Osteoblast (primary cell): ENCODE results near the gene P2RX6. TPM values are rescaled to one million over a fixed set of nuclear protein-coding genes. Genes with fewer than 3 reads are reported as not detected.

Experiments used
- DNase-seq: peaks from one replicate; pipeline ENCODE4 v3.0.0; 2011; ENCODE audit warnings: low spot score, mixed read lengths; ENCODE audit not compliant: insufficient read length; ENCODE audit errors: missing footprints
- H2AFZ ChIP-seq: 2 replicates; pipeline ENCODE4 v1.6.0; 2011; ENCODE audit warnings: mild to moderate bottlenecking, low read length
- H3K27ac ChIP-seq: 2 replicates; pipeline ENCODE4 v1.5.1; 2011; ENCODE audit warnings: mild to moderate bottlenecking, low read depth, low read length, moderate library complexity
- H3K27me3 ChIP-seq: 2 replicates; pipeline ENCODE4 v1.6.0; 2012; ENCODE audit warnings: mild to moderate bottlenecking, control low read depth, inconsistent platforms, low read length, moderate library complexity; ENCODE audit not compliant: insufficient read depth
- H3K36me3 ChIP-seq: 2 replicates; pipeline ENCODE4 v1.5.1; 2011; ENCODE audit warnings: mild to moderate bottlenecking, low read length, control low read depth, moderate library complexity; ENCODE audit not compliant: insufficient read depth
- H3K4me1 ChIP-seq: 2 replicates; pipeline ENCODE4 v1.5.1; 2011; ENCODE audit warnings: mild to moderate bottlenecking, low read length, control low read depth, moderate library complexity; ENCODE audit not compliant: insufficient read depth
- H3K4me2 ChIP-seq: 2 replicates; pipeline ENCODE4 v1.6.0; 2011; ENCODE audit warnings: mild to moderate bottlenecking, low read length; ENCODE audit not compliant: insufficient read depth
- H3K4me3 ChIP-seq: fragments of 200-600 bp; sonication (generic); 3 replicates; pipeline ENCODE4 v1.5.1; 2012; ENCODE audit warnings: mild to moderate bottlenecking, low read length, inconsistent platforms; ENCODE audit not compliant: insufficient read depth
- H3K79me2 ChIP-seq: 2 replicates; pipeline ENCODE4 v1.6.0; 2012; ENCODE audit warnings: mild to moderate bottlenecking, low read length, control low read depth, inconsistent platforms; ENCODE audit not compliant: insufficient read depth
- H3K9me3 ChIP-seq: 2 replicates; pipeline ENCODE4 v1.5.1; 2011; ENCODE audit warnings: low read depth, low read length, control low read depth
- H4K20me1 ChIP-seq: 2 replicates; pipeline ENCODE4 v1.6.0; 2012; ENCODE audit warnings: mild to moderate bottlenecking, low read length, control low read depth; ENCODE audit not compliant: insufficient read depth
- CTCF ChIP-seq: IDR thresholded peaks from 2 replicates; pipeline ENCODE4 v1.5.1; 2011; ENCODE audit warnings: mild to moderate bottlenecking, low read depth, low read length, moderate library complexity; ENCODE audit errors: extremely low read depth
- small RNA-seq: library from RNA; depleted of rRNA; stranded (forward); fragments of <200 nt; gene quantifications from one replicate; pipeline ENCODE3, GENCODE V24; 2012
- total RNA-seq: library from RNA; depleted of rRNA; stranded (reverse); fragments of >200 nt; gene quantifications from 2 replicates; pipeline ENCODE4 v1.2.3, GENCODE V29; 2012

Gene P2RX6
- total RNA-seq, 1 donor = 5.1 TPM

- Histone ChIP-seq H3K27me3 (no peaks in the 10 kb centered on the region), H4K20me1 (no peaks in the 10 kb centered on the region), H3K4me2 (no peak overlapping the region), H2AFZ (no peak overlapping the region), H3K4me1 (peaks cover 13% of the 10 kb centered on the region), H3K9me3 (no peaks in the 10 kb centered on the region), H3K36me3 (no peaks in the 10 kb centered on the region), H3K27ac (no peak overlapping the region), H3K79me2 (no peaks in the 10 kb centered on the region), H3K4me3 (no peak overlapping the region)
- no peak for TF ChIP-seq CTCF
- DNase-seq = no peak
Observed at GRCh38 chr22:21076912-21077625, 62.1 kb downstream of the P2RX6 start.

Small RNAs within 50 kb of the gene (small RNA-seq; reads per million reads assigned to genes)
- not detected for gene MIR649

Other genes with a start within 250 kb of the P2RX6 start
- gene SERPIND1, start 241.1 kb upstream of the P2RX6 start, total RNA-seq = not detected in 2 replicates
- 61.9 and 63.4 TPM in 2 replicates for gene PI4KA, start 156.4 kb upstream of the P2RX6 start, total RNA-seq
- gene SNAP29, start 156.2 kb upstream of the P2RX6 start, total RNA-seq = 13.0 and 15.3 TPM in 2 replicates
- 31.2 and 38.4 TPM in 2 replicates for gene CRKL, start 97.8 kb upstream of the P2RX6 start, total RNA-seq
- 0.59 and 0.72 TPM in 2 replicates for gene AIFM3, start 47.9 kb upstream of the P2RX6 start, total RNA-seq
- gene LZTR1, start 32.9 kb upstream of the P2RX6 start, total RNA-seq = 56.8 and 58.0 TPM in 2 replicates
- 23.9 and 24.2 TPM in 2 replicates for gene THAP7, start 13.0 kb upstream of the P2RX6 start, total RNA-seq
- under 0.01 and 0.36 TPM in 2 replicates for gene SLC7A4, start 17.4 kb downstream of the P2RX6 start, total RNA-seq
- gene LRRC74B, start 30.8 kb downstream of the P2RX6 start, total RNA-seq = under 0.01 TPM in 1 of 2 replicates, not detected in the other